ENCODE results near the gene STOX1. TPM values are rescaled to one million over a fixed set of nuclear protein-coding genes. Genes with fewer than 3 reads are reported as not detected.

Gene STOX1
- total and polyA plus RNA-seq, 10 of the 15 experiments (the other 5 are each of a cell fraction or from before 2014, with no cell fraction given): 0.18 to 1.2 (median 0.67) TPM; not detected in 1

GRCh38 chr10:68832601-68833000, 5.3 kb downstream of the STOX1 start:
- in situ Hi-C loops (cut with MboI): no loop called here
- RAD21 ChIA-PET (ENCODE audit: unreplicated experiment): no interaction called here

More at GRCh38 chr10:68832601-68833000, 5.3 kb downstream of the STOX1 start:
- no peak overlapping the region for H3K4me2 ChIP-seq (ENCODE audit: control insufficient read depth, insufficient read depth)
- ChIA-PET POLR2A (interaction anchor here (0.7 kb wide), 1 partner anchor 119 kb away, joined by 6 read pairs; no protein-coding TSS in a partner anchor), SMC1A (ENCODE audit: uncharacterized antibody, unreplicated experiment) (interaction anchor here (0.9 kb wide), 1 partner anchor 32 kb away, joined by 4 read pairs; no protein-coding TSS in a partner anchor), CTCF (no interaction called here)
- WGBS (ENCODE audit: insufficient coverage, insufficient replicate concordance, low lambda C conversion rate, missing lambda C conversion rate): 43% methylated on average over 4 of the region's 4 CpGs
- H3K27ac ChIP-seq (ENCODE audit: control insufficient read depth, insufficient read depth): no peak overlapping the region
- no TSS peak for BruUV-seq (replicated peaks)
- no peak overlapping the region for H3K9ac ChIP-seq (ENCODE audit: control insufficient read depth, insufficient read depth, low read length)
- H3K4me1 ChIP-seq (ENCODE audit: control insufficient read depth, insufficient read depth, low read length): no peaks in the 10 kb centered on the region
- H3K79me2 ChIP-seq (ENCODE audit: control insufficient read depth, insufficient read depth, low read length): no peaks in the 10 kb centered on the region
- DNase-seq (ENCODE audit: low read depth, low spot score): no peak
- no peak for FAIRE-seq
- H3K4me3 ChIP-seq: no peak overlapping the region
- H4K20me1 ChIP-seq (ENCODE audit: control insufficient read depth, insufficient read depth): no peaks in the 10 kb centered on the region
- no peak for TF ChIP-seq MEF2A (IDR thresholded peaks at IDR 0.05; ENCODE audit: insufficient read depth, low read depth, low read length)
- TF ChIP-seq, protein P1, sequence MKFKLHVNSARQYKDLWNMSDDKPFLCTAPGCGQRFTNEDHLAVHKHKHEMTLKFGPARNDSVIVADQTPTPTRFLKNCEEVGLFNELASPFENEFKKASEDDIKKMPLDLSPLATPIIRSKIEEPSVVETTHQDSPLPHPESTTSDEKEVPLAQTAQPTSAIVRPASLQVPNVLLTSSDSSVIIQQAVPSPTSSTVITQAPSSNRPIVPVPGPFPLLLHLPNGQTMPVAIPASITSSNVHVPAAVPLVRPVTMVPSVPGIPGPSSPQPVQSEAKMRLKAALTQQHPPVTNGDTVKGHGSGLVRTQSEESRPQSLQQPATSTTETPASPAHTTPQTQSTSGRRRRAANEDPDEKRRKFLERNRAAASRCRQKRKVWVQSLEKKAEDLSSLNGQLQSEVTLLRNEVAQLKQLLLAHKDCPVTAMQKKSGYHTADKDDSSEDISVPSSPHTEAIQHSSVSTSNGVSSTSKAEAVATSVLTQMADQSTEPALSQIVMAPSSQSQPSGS (IDR thresholded peaks at IDR 0.05; ENCODE audit: low read length): no peak
- no peak for TF ChIP-seq BCLAF1 (IDR thresholded peaks at IDR 0.05)
- no peak for TF ChIP-seq DPF2 (IDR thresholded peaks at IDR 0.05)
- no peak for TF ChIP-seq MYB (IDR thresholded peaks at IDR 0.05; ENCODE audit: borderline replicate concordance, low read depth, low read length)
- no peak for TF ChIP-seq RB1 (IDR thresholded peaks at IDR 0.05; ENCODE audit: borderline replicate concordance)
- no peak for TF ChIP-seq SMAD5 (IDR thresholded peaks at IDR 0.05; ENCODE audit: low read depth)
- intact Hi-C loops (cut with micrococcal nuclease; ENCODE audit: unreplicated experiment): no loop called here
- no peaks in the 10 kb centered on the region for H3K27me3 ChIP-seq (replicated peaks in 1 of 2; ENCODE audit: control insufficient read depth in 2 of 2, insufficient read depth in 2 of 2, low read length in 1 of 2)
- H3K9me3 ChIP-seq (replicated peaks; ENCODE audit: control insufficient read depth, insufficient read depth, low read length): no peaks in the 10 kb centered on the region
- H3K36me3 ChIP-seq (ENCODE audit: control insufficient read depth in 2 of 2, insufficient read depth in 2 of 2, low read length in 1 of 2): no peaks in the 10 kb centered on the region
- ATAC-seq: no peak
- H2AFZ ChIP-seq (ENCODE audit: control insufficient read depth, low read depth, low read length): no peak overlapping the region

Data from GM12878 (cell line).